OCI-LY7 (cell line): ENCODE data around the gene MIER2.

Experiments used
- EZH2phosphoT487 ChIP-seq: fragments of 200-600 bp; sonication (generic); IDR thresholded peaks from 2 replicates; pipeline ENCODE4 v1.6.1; 2018; ENCODE audit warnings: low read depth, borderline replicate concordance, mild to moderate bottlenecking, mixed run types, antibody characterized with exemption, low read length, moderate library complexity, mixed read lengths
- TF ChIP-seq, protein P1 (sequence below): fragments of 200-600 bp; sonication (generic); conservative IDR thresholded peaks from 2 replicates; pipeline ENCODE4 v1.5.1; 2014; ENCODE audit warnings: mild to moderate bottlenecking, antibody characterized with exemption, low read length, moderate library complexity, mixed read lengths

GRCh38 chr19:345320-345879 lies 804 bp upstream of the MIER2 start:
- TF ChIP-seq, protein P1, sequence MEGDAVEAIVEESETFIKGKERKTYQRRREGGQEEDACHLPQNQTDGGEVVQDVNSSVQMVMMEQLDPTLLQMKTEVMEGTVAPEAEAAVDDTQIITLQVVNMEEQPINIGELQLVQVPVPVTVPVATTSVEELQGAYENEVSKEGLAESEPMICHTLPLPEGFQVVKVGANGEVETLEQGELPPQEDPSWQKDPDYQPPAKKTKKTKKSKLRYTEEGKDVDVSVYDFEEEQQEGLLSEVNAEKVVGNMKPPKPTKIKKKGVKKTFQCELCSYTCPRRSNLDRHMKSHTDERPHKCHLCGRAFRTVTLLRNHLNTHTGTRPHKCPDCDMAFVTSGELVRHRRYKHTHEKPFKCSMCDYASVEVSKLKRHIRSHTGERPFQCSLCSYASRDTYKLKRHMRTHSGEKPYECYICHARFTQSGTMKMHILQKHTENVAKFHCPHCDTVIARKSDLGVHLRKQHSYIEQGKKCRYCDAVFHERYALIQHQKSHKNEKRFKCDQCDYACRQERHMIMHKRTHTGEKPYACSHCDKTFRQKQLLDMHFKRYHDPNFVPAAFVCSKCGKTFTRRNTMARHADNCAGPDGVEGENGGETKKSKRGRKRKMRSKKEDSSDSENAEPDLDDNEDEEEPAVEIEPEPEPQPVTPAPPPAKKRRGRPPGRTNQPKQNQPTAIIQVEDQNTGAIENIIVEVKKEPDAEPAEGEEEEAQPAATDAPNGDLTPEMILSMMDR = no peak
- no peak for TF ChIP-seq EZH2phosphoT487
